Uterus (tissue), 2 donors: ENCODE measurements around the gene GLI2.

Experiments used
- POLR2A ChIP-seq, 2 donors: fragments of 450-650 bp; IDR thresholded peaks; one replicate each; pipeline ENCODE4 v1.6.1; 2016; ENCODE audit warnings: antibody characterized with exemption in 2 of 2, mild to moderate bottlenecking in 1 of 2, moderate library complexity in 1 of 2
- TF ChIP-seq, protein P1 (sequence below), 4 experiments: fragments of 200-600 bp in 2 of 4; fragments of 450-650 bp in 2 of 4; sonication (generic) in 2 of 4; IDR thresholded peaks; one replicate each; pipeline ENCODE4 v1.5.1; 2016 to 2019; ENCODE audit warnings: antibody characterized with exemption in 4 of 4, mild to moderate bottlenecking in 2 of 4, moderate library complexity in 1 of 4

DNA sequence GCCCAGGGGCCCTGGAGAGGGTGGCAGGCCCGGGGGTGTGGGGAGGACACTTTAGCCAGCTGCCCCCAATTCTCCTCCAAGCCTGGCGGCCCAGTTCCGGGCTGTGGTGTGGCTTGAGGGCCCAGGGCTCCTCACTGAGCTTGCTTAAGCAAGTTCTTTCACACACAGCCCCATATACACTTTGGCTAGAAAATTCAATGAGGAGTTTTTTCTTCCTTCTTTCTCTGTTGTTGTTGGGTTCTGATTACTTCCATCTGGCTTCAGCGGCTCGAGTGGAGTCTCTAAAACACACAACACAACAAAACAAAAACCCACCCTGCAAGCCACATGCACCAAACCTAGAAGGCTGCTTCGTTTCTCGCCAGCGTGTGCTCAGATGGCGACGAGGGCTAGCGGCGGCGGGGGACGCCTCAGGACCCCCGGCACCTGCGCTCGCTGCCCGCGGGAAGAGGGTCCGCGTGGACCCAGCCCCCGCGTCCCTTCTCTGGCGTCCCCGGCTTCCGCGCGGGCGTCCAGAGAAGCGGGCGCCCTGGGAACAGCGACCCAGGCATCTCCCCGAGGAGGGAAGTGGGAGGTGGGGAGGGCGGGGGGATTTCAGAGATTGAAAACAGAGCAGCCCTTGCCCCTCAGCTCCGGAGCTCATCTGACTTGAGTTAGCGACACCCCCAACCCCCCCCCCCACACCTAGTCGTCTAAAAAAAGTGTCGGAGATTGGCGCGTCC, 577 bp upstream of the GLI2 start:
- TF ChIP-seq, protein P1, sequence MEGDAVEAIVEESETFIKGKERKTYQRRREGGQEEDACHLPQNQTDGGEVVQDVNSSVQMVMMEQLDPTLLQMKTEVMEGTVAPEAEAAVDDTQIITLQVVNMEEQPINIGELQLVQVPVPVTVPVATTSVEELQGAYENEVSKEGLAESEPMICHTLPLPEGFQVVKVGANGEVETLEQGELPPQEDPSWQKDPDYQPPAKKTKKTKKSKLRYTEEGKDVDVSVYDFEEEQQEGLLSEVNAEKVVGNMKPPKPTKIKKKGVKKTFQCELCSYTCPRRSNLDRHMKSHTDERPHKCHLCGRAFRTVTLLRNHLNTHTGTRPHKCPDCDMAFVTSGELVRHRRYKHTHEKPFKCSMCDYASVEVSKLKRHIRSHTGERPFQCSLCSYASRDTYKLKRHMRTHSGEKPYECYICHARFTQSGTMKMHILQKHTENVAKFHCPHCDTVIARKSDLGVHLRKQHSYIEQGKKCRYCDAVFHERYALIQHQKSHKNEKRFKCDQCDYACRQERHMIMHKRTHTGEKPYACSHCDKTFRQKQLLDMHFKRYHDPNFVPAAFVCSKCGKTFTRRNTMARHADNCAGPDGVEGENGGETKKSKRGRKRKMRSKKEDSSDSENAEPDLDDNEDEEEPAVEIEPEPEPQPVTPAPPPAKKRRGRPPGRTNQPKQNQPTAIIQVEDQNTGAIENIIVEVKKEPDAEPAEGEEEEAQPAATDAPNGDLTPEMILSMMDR (IDR thresholded peaks at IDR 0.05): no peak
- no peak for TF ChIP-seq POLR2A (IDR thresholded peaks at IDR 0.05)
